ENCODE data around the gene MARK4.
"Not testable (repeated sequence)": the region's sequence is repeated elsewhere in the genome, so short reads cannot be mapped to it uniquely, and the experiment has no call there.

The MARK4 gene

DNA sequence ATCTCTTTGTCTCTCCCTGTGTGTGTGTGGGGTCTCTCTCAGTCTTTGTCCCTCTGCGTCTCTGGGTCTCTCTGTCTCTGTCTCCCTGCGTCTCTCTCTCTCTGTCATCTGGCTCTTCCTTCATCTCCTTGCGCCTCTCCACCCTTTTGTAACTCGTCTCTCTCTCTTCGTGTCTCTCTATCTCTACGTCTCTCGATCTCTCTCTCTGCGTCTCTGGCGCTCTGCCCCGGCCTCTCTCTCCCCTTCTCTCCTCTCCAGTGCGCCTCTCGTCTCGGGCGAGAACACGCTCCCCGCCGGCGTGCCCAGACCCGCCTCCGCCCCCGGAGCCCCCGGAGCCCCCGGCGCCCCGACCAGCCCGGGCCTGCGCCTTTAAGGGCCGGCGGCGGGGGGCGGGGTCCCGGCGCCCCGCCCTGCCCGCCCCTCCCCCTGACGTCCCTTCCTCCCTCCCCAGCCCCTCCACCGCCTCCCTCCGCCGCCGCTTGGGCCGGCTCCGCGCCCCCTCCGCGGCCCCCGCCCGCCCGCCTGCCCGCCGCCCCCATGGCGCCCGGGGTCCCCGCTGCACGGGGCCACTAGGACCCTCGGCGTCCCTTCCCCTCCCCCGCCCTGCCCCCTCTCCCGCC lies at the start of gene MARK4:
MARK4 (plus strand) TSS at position 440 of the 620 bp plus-strand sequence. CDS start 318 bp downstream, outside the sequence.
- DNase-seq, result peak; percentile 54 to 56

DNA sequence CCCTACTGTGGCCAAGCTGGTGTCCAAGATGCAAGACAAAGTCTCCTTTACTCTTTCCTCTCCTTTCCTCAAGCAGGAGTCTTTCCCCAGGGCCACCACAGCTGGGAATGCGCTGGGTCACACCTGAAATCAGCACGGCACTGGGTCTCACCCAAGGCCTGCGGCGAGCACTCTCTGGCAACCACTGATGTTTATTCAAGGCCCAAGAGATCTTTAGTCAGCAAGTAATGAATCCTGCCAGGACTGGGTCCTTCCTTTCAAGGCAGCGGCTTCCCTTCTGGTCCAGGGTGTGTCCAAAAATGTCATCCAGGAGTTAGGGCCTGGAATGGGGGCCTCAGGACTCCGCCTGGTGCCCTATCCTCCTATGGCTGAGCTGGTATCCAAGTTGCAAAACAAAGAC lies 48.4 kb upstream of the MARK4 start:
- no peak for DNase-seq

DNA sequence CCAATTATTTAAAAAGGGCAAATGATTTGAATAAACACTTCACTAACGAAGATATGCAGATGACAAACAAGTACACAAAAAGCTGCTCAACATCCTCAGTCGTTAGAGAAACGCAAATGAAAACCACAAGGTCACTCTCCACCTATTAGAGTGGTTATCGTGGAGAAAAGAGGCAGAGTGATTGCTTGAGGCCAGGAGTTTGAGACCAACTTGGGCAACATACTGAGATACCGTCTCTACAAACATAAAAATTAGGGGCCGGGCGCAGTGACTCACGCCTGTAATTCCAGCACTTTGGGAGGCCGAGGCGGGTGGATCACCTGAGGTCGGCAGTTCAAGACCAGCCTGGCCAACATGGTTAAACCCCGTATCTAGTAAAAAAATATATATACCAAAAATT lies 45.3 kb upstream of the MARK4 start:
- DNase-seq, result no peak

- no peak for DNase-seq
Measured at GRCh38 chr19:45206328-45206727, 44.7 kb upstream of the MARK4 start.

GRCh38 chr19:45211751-45212381 lies 39.2 kb upstream of the MARK4 start:
- no peak for DNase-seq

DNA sequence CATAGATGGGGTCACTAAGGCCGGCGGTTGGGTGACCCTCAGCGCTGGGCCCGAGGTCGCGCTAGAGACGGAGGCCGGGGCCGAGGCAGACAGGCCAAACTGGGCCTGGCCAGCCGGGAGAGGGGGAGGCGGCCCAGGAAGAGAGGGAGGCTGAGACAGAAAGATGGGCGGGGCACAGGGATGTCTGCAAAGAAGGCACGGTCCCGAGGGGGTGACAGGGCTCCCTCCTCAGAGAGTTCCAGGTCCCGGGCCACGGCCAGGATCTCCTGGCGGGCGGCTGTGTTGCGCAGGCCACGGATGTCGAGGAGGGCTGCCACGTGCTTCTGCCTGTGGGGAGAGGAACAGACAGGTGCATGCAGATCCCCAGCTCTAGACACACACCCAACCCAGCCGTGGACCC lies 38.0 kb upstream of the MARK4 start:
- DNase-seq, result no peak

- DNase-seq, result peak in 1 of 2 experiments; percentile 13
Measured at GRCh38 chr19:45215391-45216191, 35.5 kb upstream of the MARK4 start.

GRCh38 chr19:45216667-45217066 lies 34.4 kb upstream of the MARK4 start:
- no peak for DNase-seq

DNA sequence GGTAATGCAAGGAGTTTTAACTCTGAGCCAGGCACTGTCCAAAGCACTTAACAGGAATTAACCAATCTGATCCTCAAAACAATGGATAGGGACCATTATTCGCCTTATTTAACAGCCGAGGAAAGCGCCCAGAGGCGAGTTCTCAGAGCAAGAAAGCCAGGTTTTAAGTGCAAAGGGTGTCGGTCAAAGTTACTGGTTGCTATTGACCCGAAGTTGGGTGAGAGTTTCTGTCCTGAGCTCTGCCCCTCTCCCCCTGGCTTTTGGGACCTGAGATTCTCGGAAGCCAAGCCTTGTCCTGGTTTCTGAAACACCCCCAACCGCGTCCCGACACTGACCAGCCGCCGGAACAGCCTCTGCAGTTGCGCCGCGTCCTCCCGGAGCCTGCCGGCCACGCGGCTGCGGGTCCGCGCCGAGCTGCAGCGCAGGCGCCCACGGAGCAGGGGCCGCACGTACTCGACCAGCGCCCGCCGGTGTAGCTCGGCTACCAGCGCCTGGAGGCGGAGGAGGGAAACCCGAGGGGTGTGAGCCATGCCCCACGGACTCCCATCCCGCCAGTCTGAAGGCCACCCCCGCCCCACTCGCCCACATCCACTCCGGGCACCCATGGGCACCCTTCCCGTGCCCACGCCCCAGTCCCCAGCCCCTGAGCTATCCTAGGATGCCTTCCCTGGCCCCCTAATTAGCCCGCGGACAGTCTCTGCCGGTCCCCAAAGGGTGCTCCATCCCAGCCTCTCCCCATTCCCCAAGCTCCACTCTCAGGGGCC lies 33.7 kb upstream of the MARK4 start:
- no peak for DNase-seq

- DNase-seq, result no peak
Measured at GRCh38 chr19:45217957-45218334, 33.1 kb upstream of the MARK4 start.

DNA sequence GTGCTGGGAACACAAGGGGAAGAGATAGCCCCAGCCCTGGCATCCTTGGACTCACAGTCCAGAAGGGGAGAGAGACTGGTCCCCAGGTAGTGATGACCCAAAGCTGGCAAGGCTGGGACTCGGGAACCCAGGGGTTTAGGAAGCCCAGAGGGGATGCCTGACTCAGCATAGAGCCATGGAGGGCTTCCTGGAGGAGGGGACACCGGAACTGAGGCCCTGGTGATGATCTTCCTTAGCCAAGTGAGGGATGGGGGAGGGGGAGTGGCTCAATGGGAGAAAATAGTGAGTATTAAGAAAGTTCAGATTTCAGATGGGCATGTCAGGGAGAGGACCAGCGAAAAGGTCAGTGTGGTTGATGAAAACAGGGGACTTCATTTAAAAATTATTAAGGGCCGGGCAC lies 32.6 kb upstream of the MARK4 start:
- no peak for DNase-seq

GRCh38 chr19:45218911-45219743 lies 31.9 kb upstream of the MARK4 start:
- DNase-seq, result no peak

GRCh38 chr19:45222724-45223123 lies 28.3 kb upstream of the MARK4 start:
- no peak for DNase-seq

GRCh38 chr19:45223879-45224278 lies 27.2 kb upstream of the MARK4 start:
- DNase-seq, result no peak

GRCh38 chr19:45224645-45225044 lies 26.4 kb upstream of the MARK4 start:
- DNase-seq, result no peak

DNA sequence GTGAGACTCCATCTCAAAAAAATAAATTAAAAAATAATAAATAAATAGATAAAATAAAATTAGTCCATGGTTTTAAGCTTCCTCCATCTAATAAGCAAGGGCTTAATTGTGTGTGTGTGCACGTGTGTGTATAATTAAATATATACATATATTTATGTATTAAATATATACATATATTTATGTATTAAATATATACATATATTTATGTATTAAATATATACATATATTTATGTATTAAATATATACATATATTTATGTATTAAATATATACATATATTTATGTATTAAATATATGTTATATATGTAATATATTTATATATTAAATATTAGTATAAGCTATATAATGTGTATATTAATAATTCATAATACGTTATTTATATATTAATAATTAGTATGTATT lies 22.0 kb upstream of the MARK4 start:
- DNase-seq, result not testable (repeated sequence)

- no peak for DNase-seq
Measured at GRCh38 chr19:45231891-45232290, 19.2 kb upstream of the MARK4 start.

DNA sequence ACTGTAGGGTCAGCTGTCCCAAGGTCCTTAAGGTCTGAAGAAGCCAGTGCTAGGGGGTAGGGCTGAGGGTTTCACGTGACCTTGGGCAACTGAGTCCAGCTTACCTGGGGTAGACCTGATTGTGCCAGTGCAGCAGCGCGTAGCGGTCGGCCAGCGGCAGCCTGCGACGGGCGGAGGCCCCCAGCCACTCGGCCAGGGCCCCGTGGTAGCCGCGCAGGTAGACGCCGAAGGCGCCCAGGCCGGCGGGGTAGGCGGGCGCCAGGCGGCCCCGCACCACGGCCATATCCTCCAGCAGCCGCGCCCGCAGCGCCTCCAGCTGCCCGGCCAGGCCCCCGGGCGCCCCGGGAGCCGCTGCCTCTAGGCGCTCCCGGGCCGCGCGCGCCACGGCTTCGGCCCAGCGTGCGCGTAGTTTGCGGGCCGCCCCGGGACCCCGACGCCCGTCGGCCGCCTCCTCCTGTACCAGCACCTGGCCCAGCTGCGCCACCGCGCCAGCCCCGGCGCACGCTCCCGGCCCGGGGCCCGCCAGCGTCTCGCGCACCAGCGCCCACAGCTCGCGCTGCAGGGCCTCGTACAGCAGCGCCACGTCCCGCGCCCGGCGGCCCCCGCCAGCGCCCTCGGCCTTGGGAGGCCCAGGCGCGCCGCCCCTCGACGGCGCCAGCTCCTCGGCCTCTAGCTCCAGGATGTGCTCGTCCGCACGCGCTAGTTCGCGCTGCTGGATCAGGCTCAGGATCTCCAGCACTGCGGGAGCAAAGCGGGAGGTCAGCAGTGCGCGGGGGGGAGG lies 16.8 kb upstream of the MARK4 start:
- peak in 1 of 2 experiments; percentile 15 for DNase-seq

- DNase-seq, result no peak
Measured at GRCh38 chr19:45235485-45235884, 15.6 kb upstream of the MARK4 start.

DNA sequence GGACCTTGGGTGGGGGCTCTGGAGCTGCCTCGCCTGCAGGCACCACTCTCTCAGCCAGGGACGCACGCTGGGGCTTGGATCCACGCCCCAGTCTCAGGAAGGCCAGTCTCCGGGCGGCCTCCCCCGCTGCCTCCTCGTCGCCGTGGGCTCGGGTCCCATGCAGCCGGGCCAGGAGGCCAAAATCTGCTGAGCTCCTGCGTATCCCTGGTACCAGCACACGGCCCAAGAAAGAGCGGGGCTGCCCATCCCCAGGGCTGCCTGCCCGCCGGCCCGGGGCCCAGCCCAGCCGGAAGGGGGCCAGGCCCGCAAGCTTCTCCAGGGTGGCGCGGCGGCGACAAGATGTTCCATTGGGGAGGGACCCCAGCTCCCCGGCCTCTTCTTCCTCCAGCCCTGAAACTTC lies 12.5 kb upstream of the MARK4 start:
- no peak for DNase-seq

DNA sequence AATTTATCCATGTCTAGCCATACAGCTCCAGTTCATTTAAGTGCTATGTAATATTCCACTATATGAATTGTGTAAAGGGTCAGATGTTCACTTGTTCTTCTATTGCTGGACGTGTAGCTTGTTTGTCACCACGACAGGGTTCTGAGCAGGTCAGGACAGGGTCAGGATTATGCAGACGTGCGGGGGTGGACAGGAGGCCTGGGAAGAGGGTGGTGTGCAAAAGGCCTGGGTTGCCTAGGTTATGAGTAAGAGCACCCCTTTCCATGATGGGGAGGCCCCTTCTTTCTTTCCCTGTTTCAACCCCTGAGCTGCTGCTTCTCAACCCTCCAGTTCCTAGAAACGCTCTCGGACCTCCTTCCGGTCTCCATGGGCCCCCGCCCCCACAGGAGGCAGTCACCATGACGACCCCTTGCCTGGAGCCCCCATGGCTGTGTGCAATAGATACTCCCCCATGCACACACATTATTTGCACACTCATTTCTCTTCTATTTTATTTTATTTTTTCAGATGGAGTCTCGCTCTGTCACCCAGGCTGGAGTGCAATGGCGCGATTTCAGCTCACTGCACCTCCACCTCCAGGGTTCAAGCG lies 7.8 kb upstream of the MARK4 start:
- no peak for DNase-seq
